Coronary artery (tissue), 2 donors: Measurements from ENCODE around the gene SLFNL1.

ENCODE experiments used
- DNase-seq: peaks from one replicate; pipeline ENCODE4 v3.0.0-alpha.2; 2017; ENCODE audit warnings: low spot score
- H3K27ac ChIP-seq, 2 donors: fragments of 200-600 bp; sonication (generic); one replicate each; pipeline ENCODE4 v1.5.1; 2016 to 2019
- H3K4me3 ChIP-seq: fragments of 200-600 bp; sonication (generic); 2 replicates; pipeline ENCODE4 v1.5.1; 2016; ENCODE audit warnings: mild to moderate bottlenecking, moderate library complexity
- TF ChIP-seq, protein P1 (sequence below): fragments of 200-600 bp; sonication (generic); IDR thresholded peaks from one replicate; pipeline ENCODE4 v1.5.1; 2019; ENCODE audit warnings: antibody characterized with exemption

The SLFNL1 gene

DNA sequence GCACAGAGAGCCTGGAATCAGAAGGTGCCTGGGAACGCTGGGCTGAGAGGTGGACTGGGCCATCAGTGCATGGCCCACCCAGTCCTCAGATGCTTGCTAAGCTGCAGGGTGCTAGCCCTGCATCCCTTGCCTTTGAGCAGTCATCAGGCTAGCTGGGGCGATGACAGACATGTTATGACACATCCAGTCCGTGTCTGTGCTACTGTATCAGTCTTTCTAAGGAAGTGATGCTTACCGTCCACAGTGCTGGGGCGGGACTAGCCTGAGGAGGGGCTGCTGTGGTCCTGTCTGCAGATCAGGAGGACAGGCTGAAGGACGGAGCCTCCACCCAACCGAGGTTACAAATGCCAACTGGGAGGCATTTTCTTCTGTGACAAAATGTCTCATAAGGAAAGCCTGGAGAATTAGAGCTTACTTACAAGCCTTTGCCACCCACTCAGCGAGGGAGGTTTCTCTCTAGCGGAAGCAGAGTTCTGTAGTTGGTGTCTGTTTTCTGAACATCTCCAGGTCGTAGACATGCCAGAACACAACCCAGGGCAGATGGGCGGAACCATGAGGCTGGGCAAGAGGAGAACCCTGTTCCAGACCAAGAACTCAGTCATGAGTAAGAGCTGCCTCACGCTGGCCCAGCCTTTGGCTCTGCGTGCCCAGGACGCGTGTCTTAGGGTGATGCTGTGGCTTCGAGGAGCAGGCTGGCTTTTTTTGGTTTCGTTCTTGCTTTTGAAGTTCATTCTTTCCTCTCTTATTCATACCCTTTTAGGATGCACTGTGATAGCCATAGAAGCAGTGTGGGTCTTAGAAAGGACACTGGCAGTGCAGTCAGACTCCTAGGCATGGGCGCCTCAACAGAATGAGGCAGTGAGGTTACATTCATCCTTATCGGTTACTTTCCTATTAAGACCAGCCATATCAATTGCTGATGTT lies 14.3 kb downstream of the SLFNL1 start:
- TF ChIP-seq, protein P1, sequence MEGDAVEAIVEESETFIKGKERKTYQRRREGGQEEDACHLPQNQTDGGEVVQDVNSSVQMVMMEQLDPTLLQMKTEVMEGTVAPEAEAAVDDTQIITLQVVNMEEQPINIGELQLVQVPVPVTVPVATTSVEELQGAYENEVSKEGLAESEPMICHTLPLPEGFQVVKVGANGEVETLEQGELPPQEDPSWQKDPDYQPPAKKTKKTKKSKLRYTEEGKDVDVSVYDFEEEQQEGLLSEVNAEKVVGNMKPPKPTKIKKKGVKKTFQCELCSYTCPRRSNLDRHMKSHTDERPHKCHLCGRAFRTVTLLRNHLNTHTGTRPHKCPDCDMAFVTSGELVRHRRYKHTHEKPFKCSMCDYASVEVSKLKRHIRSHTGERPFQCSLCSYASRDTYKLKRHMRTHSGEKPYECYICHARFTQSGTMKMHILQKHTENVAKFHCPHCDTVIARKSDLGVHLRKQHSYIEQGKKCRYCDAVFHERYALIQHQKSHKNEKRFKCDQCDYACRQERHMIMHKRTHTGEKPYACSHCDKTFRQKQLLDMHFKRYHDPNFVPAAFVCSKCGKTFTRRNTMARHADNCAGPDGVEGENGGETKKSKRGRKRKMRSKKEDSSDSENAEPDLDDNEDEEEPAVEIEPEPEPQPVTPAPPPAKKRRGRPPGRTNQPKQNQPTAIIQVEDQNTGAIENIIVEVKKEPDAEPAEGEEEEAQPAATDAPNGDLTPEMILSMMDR, result no peak
- peak overlapping the region in 1 of 2 donors; percentile 6 for H3K27ac ChIP-seq
- H3K4me3 ChIP-seq, result no peak overlapping the region
- DNase-seq, result no peak

DNA sequence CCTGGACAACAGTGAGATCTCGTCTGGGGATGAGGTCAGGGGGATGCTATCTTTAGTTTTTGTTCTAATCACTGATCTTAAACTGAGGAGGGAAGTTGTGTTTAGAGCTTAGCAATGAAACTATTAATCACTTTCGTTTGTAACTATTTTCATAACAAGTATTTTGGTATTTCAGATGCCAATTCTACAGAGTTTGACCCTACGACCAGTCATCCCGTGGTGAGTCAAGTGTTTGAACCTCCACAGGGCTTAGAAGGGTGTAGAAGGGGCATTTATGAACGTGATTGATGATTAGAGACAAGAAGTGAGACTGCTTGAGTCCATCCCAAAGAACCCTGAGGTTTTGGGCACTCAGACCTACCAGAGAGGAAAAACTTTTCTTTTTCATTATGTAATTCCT lies 15.6 kb downstream of the SLFNL1 start:
- DNase-seq, result no peak
- Histone ChIP-seq H3K4me3 (no peak overlapping the region), H3K27ac (no peak overlapping the region)
- TF ChIP-seq, protein P1, result no peak

DNA sequence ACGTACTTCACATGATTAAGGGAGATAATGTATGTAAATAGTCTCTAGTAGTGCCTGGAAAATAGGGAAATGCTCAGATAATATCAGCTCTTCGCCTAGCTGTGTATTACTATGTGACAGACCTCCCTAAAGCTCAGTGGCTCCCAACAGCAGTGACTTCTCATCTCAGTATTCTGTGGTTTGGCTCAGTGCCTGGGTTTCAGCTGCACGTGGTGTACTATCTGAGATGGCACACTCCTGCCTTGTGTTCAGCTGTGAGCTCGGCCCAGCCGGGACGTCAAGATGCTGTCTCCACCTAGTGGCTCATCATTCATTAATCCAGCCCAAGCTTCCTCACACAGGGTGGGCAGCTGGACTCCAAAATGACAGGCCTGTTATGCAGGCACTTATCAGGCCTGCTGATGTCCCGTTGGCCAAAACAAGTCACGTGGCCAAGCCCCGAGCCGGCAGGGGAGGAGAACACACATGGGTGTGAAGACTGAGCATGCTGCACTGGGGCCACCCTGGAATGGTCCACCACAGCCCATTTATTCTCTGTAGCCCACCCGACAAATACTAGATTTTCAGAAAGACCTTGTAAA lies 17.8 kb downstream of the SLFNL1 start:
- peak overlapping the region; percentile 46 to 77 for H3K27ac ChIP-seq
- TF ChIP-seq, protein P1, result peak; percentile 41

DNA sequence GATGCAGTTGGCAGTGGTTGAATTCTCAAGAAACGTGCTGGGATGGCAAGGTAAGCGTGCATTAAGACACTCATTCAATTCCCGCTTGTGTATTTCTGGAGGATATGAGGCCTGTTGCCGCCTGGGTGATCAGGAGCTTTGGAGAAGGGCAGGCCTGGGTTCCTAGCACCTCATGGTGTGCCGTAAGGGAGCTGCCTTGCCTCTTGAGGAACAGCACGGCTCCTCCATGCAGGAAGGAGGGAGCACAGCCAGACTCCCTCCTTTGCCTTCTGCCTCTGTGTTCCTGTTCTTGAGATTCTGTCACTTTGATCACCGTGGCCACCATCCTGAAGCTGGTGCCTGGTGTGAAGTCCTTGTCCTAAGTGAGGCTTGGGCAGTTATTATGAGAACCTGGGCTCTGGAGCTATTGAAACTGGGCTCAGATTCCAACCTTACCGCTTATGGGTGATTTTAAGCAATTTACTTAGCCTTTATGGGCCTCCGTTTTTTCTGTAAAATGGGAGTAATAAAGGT lies 18.3 kb downstream of the SLFNL1 start:
- DNase-seq, result no peak
- Histone ChIP-seq H3K4me3 (peak overlapping the region; percentile 16), H3K27ac (peak overlapping the region; percentile 46 to 77)
- TF ChIP-seq, protein P1, result no peak

More for the DNA sequence above, 17.8 kb downstream of the SLFNL1 start:
- H3K4me3 ChIP-seq, result no peak overlapping the region
- DNase-seq, result peak; percentile 96

DNA sequence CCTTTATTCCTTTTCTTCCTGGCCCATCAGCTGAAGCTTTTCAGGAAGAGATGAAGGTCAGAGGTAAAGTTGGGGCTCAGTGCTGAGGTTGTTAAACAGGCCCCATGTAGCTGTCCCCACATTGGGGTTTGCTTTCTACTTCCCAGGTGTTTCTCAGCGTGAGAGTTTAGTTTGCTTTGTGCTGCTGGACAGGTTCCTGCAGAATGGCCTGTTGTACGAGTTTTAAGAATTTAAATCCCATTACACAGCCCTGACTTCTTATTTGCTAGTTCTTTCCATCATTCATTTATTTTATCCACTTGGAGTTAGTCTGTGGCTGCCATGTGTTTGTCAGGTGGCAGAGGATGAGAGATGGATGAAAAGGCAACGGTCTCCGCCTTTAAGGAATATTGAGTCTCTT lies 22.9 kb downstream of the SLFNL1 start:
- Histone ChIP-seq H3K4me3 (no peak overlapping the region), H3K27ac (no peak overlapping the region)
- no peak for DNase-seq
- TF ChIP-seq, protein P1, result no peak

DNA sequence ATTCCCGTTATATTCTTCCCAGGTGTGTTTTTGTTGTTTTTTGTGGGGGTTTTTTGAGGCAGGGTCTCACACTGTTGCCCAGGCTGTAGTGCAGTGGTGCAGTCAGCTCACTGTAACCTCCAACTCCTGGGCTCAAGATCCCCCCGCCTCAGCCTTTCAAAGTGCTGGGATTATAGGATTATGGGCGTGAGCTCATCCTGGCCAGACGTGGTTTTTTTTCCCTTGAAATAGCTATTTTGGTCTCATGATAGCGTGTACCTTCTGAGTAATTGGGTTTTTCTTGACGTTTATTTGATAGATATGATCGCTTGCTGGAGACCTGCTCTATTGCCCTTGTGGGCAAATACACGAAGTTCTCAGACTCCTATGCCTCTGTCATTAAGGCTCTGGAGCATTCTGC lies 24.4 kb downstream of the SLFNL1 start:
- TF ChIP-seq, protein P1, result no peak
- no peak for DNase-seq
- H3K4me3 ChIP-seq, result no peak overlapping the region
- H3K27ac ChIP-seq, result no peak overlapping the region
